HepG2 (cell line): ENCODE results near the gene HADHA.

Experiments
- CTCF ChIP-seq: sonication (generic); formaldehyde crosslinking; IDR thresholded peaks from 2 replicates; pipeline ENCODE4 v1.5.0; 2020; ENCODE audit warnings: mild to moderate bottlenecking, missing genetic modification reagents, moderate library complexity
- DR1 ChIP-seq: sonication (generic); formaldehyde crosslinking; IDR thresholded peaks from 2 replicates; pipeline ENCODE4 v1.8.0; 2021; ENCODE audit warnings: mild to moderate bottlenecking, missing genetic modification reagents, inconsistent platforms
- EED ChIP-seq: sonication (generic); formaldehyde crosslinking; IDR thresholded peaks from 2 replicates; pipeline ENCODE4 v1.5.0; 2020; ENCODE audit warnings: mild to moderate bottlenecking, missing genetic modification reagents
- FOXP4 ChIP-seq: sonication (generic); formaldehyde crosslinking; IDR thresholded peaks from 2 replicates; pipeline ENCODE4 v1.4.0; 2020; ENCODE audit warnings: missing genetic modification reagents
- HDAC6 ChIP-seq: fragments of 200-600 bp; sonication (generic); IDR thresholded peaks from 2 replicates; pipeline ENCODE4 v1.7.0; 2017; ENCODE audit warnings: mild to moderate bottlenecking, antibody characterized with exemption, low read length, low read depth
- LBX2 ChIP-seq: sonication (generic); formaldehyde crosslinking; IDR thresholded peaks from 2 replicates; pipeline ENCODE4 v1.5.0; 2020; ENCODE audit warnings: missing genetic modification reagents, mild to moderate bottlenecking, borderline replicate concordance
- POLR2AphosphoS5 ChIP-seq: IDR thresholded peaks from 2 replicates; pipeline ENCODE4 v1.6.1; 2012; ENCODE audit warnings: low read depth, low read length
- SMAD1 ChIP-seq: sonication (generic); formaldehyde crosslinking; IDR thresholded peaks from 2 replicates; pipeline ENCODE4 v1.4.0; 2020; ENCODE audit warnings: missing genetic modification reagents, low read depth, mild to moderate bottlenecking, borderline replicate concordance
- XBP1 ChIP-seq: sonication (generic); formaldehyde crosslinking; IDR thresholded peaks from 2 replicates; pipeline ENCODE4 v1.5.0; 2020; ENCODE audit warnings: missing genetic modification reagents
- ZNF18 ChIP-seq: sonication (generic); formaldehyde crosslinking; IDR thresholded peaks from 2 replicates; pipeline ENCODE4 v1.8.0; 2022; ENCODE audit warnings: mild to moderate bottlenecking, missing genetic modification reagents; ENCODE audit not compliant: insufficient replicate concordance
- ZNF569 ChIP-seq: sonication (generic); formaldehyde crosslinking; IDR thresholded peaks from 2 replicates; pipeline ENCODE4 v1.5.0; 2020; ENCODE audit warnings: mild to moderate bottlenecking, missing genetic modification reagents, moderate library complexity, borderline replicate concordance
- ZSCAN12 ChIP-seq: sonication (generic); formaldehyde crosslinking; IDR thresholded peaks from 2 replicates; pipeline ENCODE4 v1.9.0; 2021; ENCODE audit warnings: mild to moderate bottlenecking, missing genetic modification reagents

- TF ChIP-seq EED (CRISPR knock-in tag) (no peak), POLR2AphosphoS5 (no peak), HDAC6 (no peak), CTCF (CRISPR knock-in tag) (no peak), SMAD1 (CRISPR knock-in tag) (no peak), XBP1 (CRISPR knock-in tag) (no peak), ZNF569 (CRISPR knock-in tag) (no peak), FOXP4 (CRISPR knock-in tag) (no peak), ZSCAN12 (no peak), DR1 (CRISPR knock-in tag) (no peak), ZNF18 (CRISPR knock-in tag) (no peak), LBX2 (no peak)
Measured at GRCh38 chr2:26273501-26273900, 29.1 kb upstream of the HADHA start.
